PC-9 (cell line): Measurements from ENCODE around the gene DNAJB2.

Source experiments
- CTCF ChIP-seq: fragments of 200-600 bp; sonication (generic); conservative IDR thresholded peaks from 2 replicates; pipeline ENCODE4 v1.6.1; 2017; ENCODE audit warnings: mixed run types, antibody characterized with exemption, mild to moderate bottlenecking, moderate library complexity
- EZH2 ChIP-seq: fragments of 200-600 bp; sonication (generic); IDR thresholded peaks from 2 replicates; pipeline ENCODE4 v1.8.0; 2017; ENCODE audit warnings: antibody characterized with exemption, low read depth

- no peak for TF ChIP-seq CTCF
- no peak for TF ChIP-seq EZH2
These were observed 23.3 kb downstream of the DNAJB2 start for GRCh38 chr2:219302412-219302968.
